DOHH2 (cell line): Measurements from ENCODE around the gene TC2N.

Source experiments
- CTCF ChIP-seq: fragments of 200-600 bp; sonication (generic); IDR thresholded peaks from one replicate; pipeline ENCODE4 v1.5.1; 2014; ENCODE audit warnings: antibody characterized with exemption, mild to moderate bottlenecking, low read depth, low read length; ENCODE audit not compliant: poor library complexity, severe bottlenecking
- EZH2phosphoT487 ChIP-seq: fragments of 200-600 bp; sonication (generic); IDR thresholded peaks from 2 replicates; pipeline ENCODE4 v1.6.1; 2017; ENCODE audit warnings: borderline replicate concordance, mild to moderate bottlenecking, antibody characterized with exemption, low read length, moderate library complexity, mixed read lengths

GRCh38 chr14:91903070-91903469 lies 35.7 kb upstream of the TC2N start:
- no peak for TF ChIP-seq CTCF
- no peak for TF ChIP-seq EZH2phosphoT487
